DOHH2 (cell line): ENCODE measurements around the gene TRAF3.

Experiments
- H3F3A ChIP-seq: fragments of 200-600 bp; sonication (generic), shearing (Covaris generic); 2 replicates; pipeline ENCODE4 v1.6.0; 2016; ENCODE audit warnings: antibody characterized with exemption, mild to moderate bottlenecking; ENCODE audit not compliant: control insufficient read depth, insufficient read depth
- H3K27ac ChIP-seq: fragments of 200-600 bp; sonication (generic); 2 replicates; pipeline ENCODE4 v1.5.1; 2014; ENCODE audit warnings: low read depth, mild to moderate bottlenecking, low read length, moderate library complexity
- H3K27me3 ChIP-seq: fragments of 200-600 bp; sonication (generic); 2 replicates; pipeline ENCODE4 v1.6.1; 2014; ENCODE audit warnings: mild to moderate bottlenecking, low read length, mixed read lengths; ENCODE audit not compliant: control insufficient read depth
- H3K36me3 ChIP-seq: fragments of 200-600 bp; sonication (generic); 2 replicates; pipeline ENCODE4 v1.6.1; 2014; ENCODE audit warnings: mild to moderate bottlenecking, low read length, moderate library complexity, mixed read lengths; ENCODE audit not compliant: control insufficient read depth
- H3K4me1 ChIP-seq: fragments of 200-600 bp; sonication (generic); 2 replicates; pipeline ENCODE4 v1.6.1; 2014; ENCODE audit warnings: mild to moderate bottlenecking, low read length, mixed read lengths; ENCODE audit not compliant: control insufficient read depth
- H3K4me2 ChIP-seq: fragments of 200-600 bp; sonication (generic); 2 replicates; pipeline ENCODE4 v1.6.0; 2014; ENCODE audit warnings: mild to moderate bottlenecking, low read length, moderate library complexity
- H3K4me3 ChIP-seq: fragments of 200-600 bp; sonication (generic); 2 replicates; pipeline ENCODE4 v1.5.1; 2014; ENCODE audit warnings: mild to moderate bottlenecking, low read length, mixed read lengths
- H3K79me2 ChIP-seq: fragments of 200-600 bp; sonication (generic); 2 replicates; pipeline ENCODE4 v1.6.1; 2014; ENCODE audit warnings: mild to moderate bottlenecking, low read length, mixed read lengths; ENCODE audit not compliant: control insufficient read depth
- H3K9me2 ChIP-seq: fragments of 200-600 bp; sonication (generic); replicated peaks from 2 replicates; pipeline ENCODE4 v1.6.1; 2014; ENCODE audit warnings: mild to moderate bottlenecking, low read length, mixed read lengths; ENCODE audit not compliant: control insufficient read depth
- H3K9me3 ChIP-seq: fragments of 200-600 bp; sonication (generic); 2 replicates; pipeline ENCODE4 v1.6.1; 2014; ENCODE audit warnings: antibody characterized with exemption, low read length, mixed read lengths; ENCODE audit not compliant: control insufficient read depth, insufficient read depth
- H4K20me1 ChIP-seq: fragments of 200-600 bp; sonication (generic); 2 replicates; pipeline ENCODE4 v1.6.0; 2014; ENCODE audit warnings: low read depth, mild to moderate bottlenecking, antibody characterized with exemption, low read length, moderate library complexity; ENCODE audit not compliant: control insufficient read depth, insufficient read depth
- CTCF ChIP-seq: fragments of 200-600 bp; sonication (generic); IDR thresholded peaks from one replicate; pipeline ENCODE4 v1.5.1; 2014; ENCODE audit warnings: antibody characterized with exemption, mild to moderate bottlenecking, low read depth, low read length; ENCODE audit not compliant: poor library complexity, severe bottlenecking
- EZH2phosphoT487 ChIP-seq: fragments of 200-600 bp; sonication (generic); IDR thresholded peaks from 2 replicates; pipeline ENCODE4 v1.6.1; 2017; ENCODE audit warnings: borderline replicate concordance, mild to moderate bottlenecking, antibody characterized with exemption, low read length, moderate library complexity, mixed read lengths

Gene TRAF3

DNA sequence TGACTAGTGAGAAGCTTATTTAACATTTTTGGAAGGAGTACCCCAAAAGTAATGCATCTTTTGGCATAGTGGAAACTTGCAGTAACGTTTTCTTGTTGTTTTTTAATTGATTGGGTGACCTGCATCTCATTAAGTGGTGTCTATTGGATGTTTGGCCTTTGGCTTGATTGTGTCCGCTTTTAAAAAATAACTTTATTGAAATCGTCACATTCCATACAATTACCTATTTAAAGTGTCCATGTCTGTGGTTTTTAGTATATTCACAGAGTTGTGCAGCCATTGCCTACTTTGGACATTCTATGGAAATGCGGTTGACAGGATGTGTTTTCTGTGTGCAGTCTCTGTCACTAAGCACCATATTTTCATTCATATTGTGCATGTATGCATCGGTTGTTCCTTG lies 46.3 kb downstream of the TRAF3 start:
- 0 out of 2 replicates have a peak, but pooled peaks cover 2% of the 10 kb centered on the region for H3F3A ChIP-seq
- H3K36me3 ChIP-seq, result no peaks in the 10 kb centered on the region
- TF ChIP-seq EZH2phosphoT487 (no peak), CTCF (no peak)
- H3K9me2 ChIP-seq, result no peaks in the 10 kb centered on the region
- H3K27me3 ChIP-seq, result no peaks in the 10 kb centered on the region
- no peak overlapping the region for H3K4me3 ChIP-seq
- peaks cover 9% of the 10 kb centered on the region for H4K20me1 ChIP-seq
- no peaks in the 10 kb centered on the region for H3K9me3 ChIP-seq
- no peak overlapping the region for H3K27ac ChIP-seq
- peaks cover 86% of the 10 kb centered on the region for H3K79me2 ChIP-seq
- peaks cover 26% of the 10 kb centered on the region for H3K4me1 ChIP-seq
- no peak overlapping the region for H3K4me2 ChIP-seq

DNA sequence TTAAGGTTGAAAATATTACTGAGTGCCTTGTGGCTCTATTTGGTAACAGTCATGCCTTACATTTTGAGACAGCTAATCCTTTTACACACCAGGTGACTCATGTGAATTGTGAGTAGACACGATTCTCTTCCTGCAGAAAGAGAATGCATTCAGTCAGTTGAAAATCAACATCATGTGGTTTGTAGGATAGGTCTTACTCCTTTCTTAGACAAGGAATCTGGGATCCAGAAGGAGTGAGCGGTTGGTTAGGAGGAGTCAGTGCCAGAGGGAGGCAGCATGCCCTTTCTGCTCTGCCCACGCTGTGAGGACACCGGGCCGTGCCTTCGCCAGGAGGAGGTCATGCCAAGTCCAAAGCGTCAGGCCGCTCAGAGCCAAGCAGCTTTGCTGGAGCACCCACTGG lies 47.6 kb downstream of the TRAF3 start:
- peaks cover 6% of the 10 kb centered on the region; the same call in 1 of the 2 replicates for H4K20me1 ChIP-seq
- no peak overlapping the region for H3K27ac ChIP-seq
- no peaks in the 10 kb centered on the region for H3K27me3 ChIP-seq
- H3K9me3 ChIP-seq, result no peaks in the 10 kb centered on the region
- no peaks in the 10 kb centered on the region for H3K9me2 ChIP-seq
- no peak overlapping the region for H3K4me2 ChIP-seq
- H3K79me2 ChIP-seq, result peaks cover 86% of the 10 kb centered on the region
- H3K4me1 ChIP-seq, result peaks cover 16% of the 10 kb centered on the region
- TF ChIP-seq EZH2phosphoT487, result no peak
- no peak overlapping the region for H3K4me3 ChIP-seq
- no peaks in the 10 kb centered on the region for H3K36me3 ChIP-seq
- no peaks in the 10 kb centered on the region for H3F3A ChIP-seq

- Histone ChIP-seq H3K27me3 (no peaks in the 10 kb centered on the region), H3F3A (no peaks in the 10 kb centered on the region), H4K20me1 (peaks cover 6% of the 10 kb centered on the region; the same call in 1 of the 2 replicates), H3K4me3 (no peak overlapping the region), H3K27ac (no peak overlapping the region), H3K4me2 (no peak overlapping the region), H3K79me2 (peaks cover 82% of the 10 kb centered on the region), H3K4me1 (peaks cover 12% of the 10 kb centered on the region), H3K36me3 (no peaks in the 10 kb centered on the region), H3K9me2 (no peaks in the 10 kb centered on the region), H3K9me3 (no peaks in the 10 kb centered on the region)
- TF ChIP-seq CTCF (no peak), EZH2phosphoT487 (no peak)
Observed at GRCh38 chr14:102825307-102826095, 48.3 kb downstream of the TRAF3 start.

GRCh38 chr14:102826161-102826560 lies 48.9 kb downstream of the TRAF3 start:
- Histone ChIP-seq H4K20me1 (peaks cover 6% of the 10 kb centered on the region; the same call in 1 of the 2 replicates), H3K4me2 (no peak overlapping the region), H3K36me3 (peaks cover 6% of the 10 kb centered on the region; the same call in 1 of the 2 replicates), H3F3A (no peaks in the 10 kb centered on the region), H3K9me3 (no peaks in the 10 kb centered on the region), H3K4me1 (peaks cover 5% of the 10 kb centered on the region), H3K4me3 (no peak overlapping the region), H3K79me2 (peaks cover 80% of the 10 kb centered on the region), H3K9me2 (no peaks in the 10 kb centered on the region), H3K27me3 (no peaks in the 10 kb centered on the region), H3K27ac (no peak overlapping the region)
- TF ChIP-seq EZH2phosphoT487 (no peak), CTCF (no peak)
